ENCODE measurements around the gene RPL29. TPM values are rescaled to one million over a fixed set of nuclear protein-coding genes. Genes with fewer than 3 reads are reported as not detected.
A peak's percentile ranks its signal among the peaks of the same experiment; 100 is the strongest.

RPL29 gene
- total and polyA plus RNA-seq, 9 donors = 1,785 to 3,982 (median 1,999) TPM

GRCh38 chr3:51986010-51986947, 9.4 kb downstream of the RPL29 start:
- H3K27me3 ChIP-seq = no peaks in the 10 kb centered on the region
- no peak overlapping the region for H3K4me3 ChIP-seq
- H3K9me3 ChIP-seq = no peaks in the 10 kb centered on the region
- TF ChIP-seq EP300 (IDR thresholded peaks at IDR 0.05) = no peak
- TF ChIP-seq POLR2A (IDR thresholded peaks at IDR 0.05) = no peak
- no peak for TF ChIP-seq CTCF (IDR thresholded peaks at IDR 0.05)
- H3K4me1 ChIP-seq (ENCODE audit: insufficient read depth) = peaks cover 9% of the 10 kb centered on the region
- no peak for DNase-seq
- 77 to 79% (median 79%) methylated on average over 11 to 12 of the region's 12 CpGs for WGBS, 3 donors
- intact Hi-C loops (cut with DNase I) = no loop called here
- no peak overlapping the region for H3K27ac ChIP-seq
- no peaks in the 10 kb centered on the region for H3K36me3 ChIP-seq

- no peak for DNase-seq
- Histone ChIP-seq H3K4me3 (no peak overlapping the region), H3K27me3 (no peaks in the 10 kb centered on the region), H3K36me3 (no peaks in the 10 kb centered on the region), H3K9me3 (no peaks in the 10 kb centered on the region), H3K4me1 (ENCODE audit: insufficient read depth) (peaks cover 9% of the 10 kb centered on the region), H3K27ac (no peak overlapping the region)
- intact Hi-C loops (cut with DNase I) = no loop called here
- TF ChIP-seq POLR2A (IDR thresholded peaks at IDR 0.05) (no peak), EP300 (IDR thresholded peaks at IDR 0.05) (no peak), CTCF (IDR thresholded peaks at IDR 0.05) (no peak)
- whole genome bisulfite sequencing, 3 donors = 77 to 84% (median 78%) methylated on average over 6 of the region's 6 CpGs
These were observed 10.6 kb downstream of the RPL29 start for GRCh38 chr3:51985063-51985462.

- Histone ChIP-seq H3K27ac (peak overlapping the region; percentile 2 to 96), H3K9me3 (no peaks in the 10 kb centered on the region), H3K4me3 (no peak overlapping the region), H3K27me3 (no peaks in the 10 kb centered on the region), H3K4me1 (ENCODE audit: insufficient read depth) (peaks cover 9% of the 10 kb centered on the region), H3K36me3 (no peaks in the 10 kb centered on the region)
- no peak for DNase-seq
- TF ChIP-seq CTCF (IDR thresholded peaks at IDR 0.05) (no peak), POLR2A (IDR thresholded peaks at IDR 0.05) (no peak), EP300 (IDR thresholded peaks at IDR 0.05) (no peak)
- intact Hi-C loops (cut with DNase I) = no loop called here
These were observed 11.4 kb downstream of the RPL29 start for GRCh38 chr3:51984269-51984647.

GRCh38 chr3:51983578-51984268, 12.0 kb downstream of the RPL29 start:
- intact Hi-C loops (cut with DNase I) = no loop called here
- WGBS, 3 donors = 63 to 70% (median 65%) methylated on average over 22 of the region's 22 CpGs
- no peaks in the 10 kb centered on the region for H3K27me3 ChIP-seq
- peaks cover 9% of the 10 kb centered on the region for H3K4me1 ChIP-seq (ENCODE audit: insufficient read depth)
- no peak for TF ChIP-seq POLR2A (IDR thresholded peaks at IDR 0.05)
- TF ChIP-seq CTCF (IDR thresholded peaks at IDR 0.05) = no peak
- no peak for TF ChIP-seq EP300 (IDR thresholded peaks at IDR 0.05)
- H3K36me3 ChIP-seq = no peaks in the 10 kb centered on the region
- H3K9me3 ChIP-seq = no peaks in the 10 kb centered on the region
- no peak for DNase-seq
- peak overlapping the region; percentile 61 for H3K4me3 ChIP-seq
- peak overlapping the region; percentile 2 to 96 for H3K27ac ChIP-seq

Data from ovary (tissue), 9 donors.